Measurements from ENCODE around the gene RAB11FIP2. TPM values are rescaled to one million over a fixed set of nuclear protein-coding genes. Genes with fewer than 3 reads are reported as not detected.
A peak's percentile ranks its signal among the peaks of the same experiment; 100 is the strongest.

The RAB11FIP2 gene
- total RNA-seq, 1 experiment from 2014 or later = 12.2 TPM

- ChIA-PET POLR2A (no interaction called here), CTCF (interaction anchor here (1.0 to 2.4 kb wide), 2 partner anchors 10 to 212 kb away, joined by 3 to 9 read pairs; no protein-coding TSS in a partner anchor)
- TF ChIP-seq SMAD3 (CRISPR knock-in tag; IDR thresholded peaks at IDR 0.05; ENCODE audit: borderline replicate concordance) (no peak), NR3C1 (CRISPR knock-in tag; conservative IDR thresholded peaks at IDR 0.05; ENCODE audit: low read depth) (no peak), E2F1 (CRISPR knock-in tag; IDR thresholded peaks at IDR 0.05) (no peak), MYBL2 (CRISPR knock-in tag; IDR thresholded peaks at IDR 0.05) (no peak), ERG (CRISPR knock-in tag; IDR thresholded peaks at IDR 0.05) (no peak), GABPB1 (CRISPR knock-in tag; IDR thresholded peaks at IDR 0.05) (no peak), ZNF423 (CRISPR knock-in tag; IDR thresholded peaks at IDR 0.05) (no peak), FOXJ3 (CRISPR knock-in tag; IDR thresholded peaks at IDR 0.05; ENCODE audit: borderline replicate concordance) (no peak), NFATC4 (CRISPR knock-in tag; IDR thresholded peaks at IDR 0.05) (no peak), FOXP4 (CRISPR knock-in tag; IDR thresholded peaks at IDR 0.05) (no peak), JUN (CRISPR knock-in tag; IDR thresholded peaks at IDR 0.05) (no peak), RELA (CRISPR knock-in tag; IDR thresholded peaks at IDR 0.05; ENCODE audit: borderline replicate concordance) (no peak), ZNF138 (CRISPR knock-in tag; conservative IDR thresholded peaks at IDR 0.05) (no peak), ELF4 (CRISPR knock-in tag; IDR thresholded peaks at IDR 0.05; ENCODE audit: low read depth) (no peak), CREM (CRISPR knock-in tag; IDR thresholded peaks at IDR 0.05) (no peak), E2F5 (CRISPR knock-in tag; IDR thresholded peaks at IDR 0.05) (no peak), ZNF532 (CRISPR knock-in tag; IDR thresholded peaks at IDR 0.05; ENCODE audit: borderline replicate concordance) (no peak), EMX1 (CRISPR knock-in tag; IDR thresholded peaks at IDR 0.05) (no peak)
- Mint-ChIP-seq H3K36me3 (no peaks in the 10 kb centered on the region), H3K4me3 (peak overlapping the region; percentile 80), H3K9me3 (no peaks in the 10 kb centered on the region), H3K4me1 (peaks cover 28% of the 10 kb centered on the region), H3K27ac (peak overlapping the region; percentile 53), H3K27me3 (ENCODE audit: low read depth) (no peaks in the 10 kb centered on the region)
- no peak for DNase-seq (ENCODE audit: low spot score)
- ATAC-seq = peak; percentile 40
Measured at GRCh38 chr10:118047157-118047719, 497 bp upstream of the RAB11FIP2 start.

Data from WTC11 (cell line).